ENCODE measurements around the gene TEX14.

- no peak for TF ChIP-seq CTCF (conservative IDR thresholded peaks at IDR 0.05)
- TF ChIP-seq EZH2 (IDR thresholded peaks at IDR 0.05; ENCODE audit: low read depth) = no peak
Measured at GRCh38 chr17:58572846-58573245, 119.0 kb downstream of the TEX14 start.

Measured in PC-9 (cell line).